ENCODE data around the gene ZNF92.
"Not testable (repeated sequence)": the region's sequence is repeated elsewhere in the genome, so short reads cannot be mapped to it uniquely, and the experiment has no call there.

ZNF92 gene

GRCh38 chr7:65373608-65374351, at the start of gene ZNF92:
TSS of gene ZNF92 (plus strand) at chr7:65373855. CDS start at chr7:65373998, 143 bp downstream.
- peak; percentile 91 for DNase-seq (ENCODE audit: low spot score)

DNA sequence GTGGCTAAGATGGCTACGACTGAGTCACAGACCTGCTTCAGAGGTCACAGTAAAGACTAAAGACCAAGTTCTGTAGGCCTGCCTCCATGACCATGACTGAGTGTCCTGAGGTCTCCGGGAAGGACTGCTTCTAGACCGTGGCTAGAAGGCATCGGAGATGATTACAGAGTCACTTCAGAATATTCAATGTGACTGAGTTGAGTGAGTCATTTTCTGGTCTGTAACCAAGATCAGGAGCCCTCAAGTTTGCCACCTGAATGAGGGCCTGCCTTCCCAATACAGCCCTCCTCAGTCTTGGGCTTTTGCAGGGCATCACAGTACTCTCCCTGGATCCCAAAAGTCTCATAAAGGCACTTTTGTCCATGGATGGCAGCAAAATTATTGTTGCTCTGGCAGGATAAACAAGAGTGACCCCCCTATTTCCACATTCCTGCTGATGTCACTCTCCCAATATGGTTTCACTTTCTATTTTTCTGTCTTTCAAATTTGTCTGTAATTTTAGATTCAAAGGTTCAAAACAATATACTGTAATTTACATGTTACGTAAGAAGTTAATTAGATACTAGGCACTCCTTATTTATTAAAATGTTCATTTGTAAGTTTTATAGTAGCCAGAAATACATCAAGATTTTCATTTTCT, 47.7 kb upstream of the ZNF92 start:
- no peak for DNase-seq (ENCODE audit: low spot score)

DNA sequence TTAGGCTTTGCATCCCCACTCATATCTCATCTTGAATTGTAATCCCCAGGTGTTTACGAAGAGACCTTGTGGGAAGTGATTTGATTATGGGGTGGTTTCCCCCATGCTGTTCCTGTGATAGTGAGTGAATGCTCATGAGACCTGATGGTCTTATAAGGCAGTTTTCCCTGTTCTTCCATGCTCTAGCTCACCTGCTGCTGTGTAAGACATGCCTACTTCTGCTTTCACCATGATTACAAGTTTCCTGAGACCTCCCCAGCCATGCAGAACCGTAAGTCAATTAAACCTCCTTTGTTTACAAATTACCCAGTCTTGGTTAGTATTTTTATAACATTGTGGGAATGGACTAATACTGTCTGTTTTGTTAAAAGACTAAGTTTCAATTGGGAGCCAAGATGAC, 35.3 kb upstream of the ZNF92 start:
- no peak for DNase-seq (ENCODE audit: low spot score)

DNA sequence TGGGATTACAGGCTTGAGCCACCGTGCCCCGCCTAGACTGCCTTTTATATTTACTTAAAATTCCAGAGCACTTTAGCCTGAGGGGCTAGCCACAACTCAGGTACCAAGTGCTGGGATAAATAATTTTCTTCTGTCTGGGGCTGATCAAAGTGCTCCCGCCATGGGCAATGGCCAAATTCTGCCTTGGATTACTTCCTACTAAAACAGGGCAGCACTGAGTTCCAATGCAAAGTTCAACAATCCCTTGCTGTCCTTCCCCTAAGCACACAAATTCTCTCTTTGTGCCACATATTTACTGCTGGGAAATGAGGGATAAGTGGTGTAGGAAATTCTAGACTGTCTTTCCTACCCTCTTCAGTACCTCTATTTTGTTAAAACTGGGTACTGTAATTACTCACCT, 34.4 kb upstream of the ZNF92 start:
- DNase-seq (ENCODE audit: low spot score): no peak

DNA sequence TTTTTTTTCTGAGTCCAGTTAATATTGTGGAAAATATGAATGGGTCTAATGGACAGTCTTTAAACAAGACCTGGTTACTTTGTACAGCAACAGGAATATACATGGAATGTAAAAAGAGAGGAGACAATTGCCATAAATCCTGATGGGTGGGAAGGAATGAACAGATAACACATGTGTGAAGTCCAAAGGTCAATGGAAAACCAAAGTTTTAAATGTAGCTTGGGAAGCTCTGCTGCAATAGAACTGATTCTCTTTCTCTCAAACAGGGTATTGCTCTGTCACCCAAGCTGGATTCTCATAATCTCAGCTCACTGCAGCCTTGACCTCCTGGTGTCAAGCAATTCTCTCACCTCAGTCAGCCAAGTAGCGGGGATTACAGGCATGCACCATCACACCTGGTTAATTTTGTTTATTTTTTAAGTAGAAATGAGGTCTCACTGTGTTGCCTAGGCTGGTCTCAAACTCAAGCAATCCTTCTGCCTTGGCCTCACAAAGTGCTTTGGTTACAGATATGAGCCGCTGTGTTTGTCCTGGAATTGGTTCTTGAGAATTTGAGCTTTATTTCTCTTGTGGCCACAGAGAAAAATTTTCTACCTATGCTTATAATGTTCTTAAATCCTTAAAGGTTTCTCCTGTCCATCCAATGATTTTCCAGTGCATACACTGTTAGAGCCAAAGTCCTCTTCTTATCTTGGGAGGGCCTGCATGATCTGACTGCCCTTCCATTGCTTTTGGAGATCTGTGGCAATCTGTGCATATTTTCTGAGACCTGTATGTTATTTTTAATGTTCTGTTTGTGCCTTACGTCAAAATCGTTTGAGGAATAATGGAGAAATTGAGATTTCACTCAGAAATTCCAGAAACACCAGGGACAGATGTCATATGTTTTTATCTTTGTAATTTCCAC, 30.7 kb upstream of the ZNF92 start:
- no peak for DNase-seq (ENCODE audit: low spot score)

DNA sequence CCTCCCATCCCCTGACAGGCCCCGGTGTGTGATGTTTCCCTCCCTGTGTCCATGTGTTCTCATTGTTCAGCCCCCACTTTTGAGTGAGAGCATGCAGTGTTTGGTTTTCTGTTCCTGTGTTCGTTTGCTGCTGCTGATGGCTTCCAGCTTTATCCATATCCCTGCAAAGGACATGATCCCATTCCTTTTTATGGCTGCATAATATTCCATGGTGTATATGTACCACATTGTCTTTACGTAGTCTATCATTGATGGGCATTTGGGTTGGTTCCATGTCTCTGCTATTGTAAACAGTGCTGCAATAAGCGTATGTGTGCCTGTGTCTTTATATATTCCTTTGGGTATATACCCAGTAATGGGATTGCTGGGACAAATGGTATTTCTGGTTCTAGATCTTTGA, 29.1 kb upstream of the ZNF92 start:
- DNase-seq (ENCODE audit: low spot score): not testable (repeated sequence)

DNA sequence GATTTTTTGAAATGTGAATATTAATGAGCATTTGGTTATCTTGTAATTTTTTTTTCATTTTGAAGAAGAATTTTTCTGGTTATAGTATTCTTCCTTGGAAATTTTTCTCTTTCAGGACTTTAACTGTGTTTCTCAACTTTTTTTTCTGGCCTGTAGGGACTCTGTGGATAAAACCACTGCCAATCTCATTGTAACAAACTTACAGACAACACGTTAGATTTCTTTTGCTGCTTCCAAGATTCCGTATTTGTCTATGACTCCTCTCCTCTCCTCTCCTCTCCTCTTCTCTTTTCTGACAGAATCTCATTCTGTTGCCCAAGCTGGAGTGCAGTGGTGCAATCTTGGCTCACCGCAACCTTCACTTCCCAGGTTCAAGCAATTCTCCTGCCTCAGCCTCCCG, 19.4 kb upstream of the ZNF92 start:
- DNase-seq (ENCODE audit: low spot score): no peak

DNA sequence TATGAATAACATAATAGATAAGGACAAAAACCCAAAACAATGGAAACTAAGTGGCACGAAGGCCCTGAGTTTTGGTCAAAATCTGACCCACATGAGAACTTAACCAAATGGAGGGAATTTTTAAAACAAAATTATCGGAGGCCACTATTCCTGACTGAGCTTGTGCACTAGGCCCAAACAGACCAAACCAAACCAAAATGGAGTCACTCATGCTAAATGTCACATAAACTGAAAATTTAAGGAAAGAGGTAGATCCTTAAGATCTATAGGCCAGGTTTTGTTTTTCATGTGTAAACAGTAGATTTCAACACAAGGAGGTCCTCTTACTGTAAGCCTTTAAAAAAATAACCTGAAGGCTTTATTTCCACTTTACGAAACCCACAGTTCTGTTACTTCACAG, 3.8 kb upstream of the ZNF92 start:
- DNase-seq (ENCODE audit: low spot score): no peak

GRCh38 chr7:65371468-65371867, 2.2 kb upstream of the ZNF92 start:
- DNase-seq (ENCODE audit: low spot score): no peak

GRCh38 chr7:65379318-65379717, 5.7 kb downstream of the ZNF92 start:
- DNase-seq (ENCODE audit: low spot score): no peak

- DNase-seq (ENCODE audit: low spot score): no peak
Measured at GRCh38 chr7:65381742-65382141, 8.1 kb downstream of the ZNF92 start.

DNA sequence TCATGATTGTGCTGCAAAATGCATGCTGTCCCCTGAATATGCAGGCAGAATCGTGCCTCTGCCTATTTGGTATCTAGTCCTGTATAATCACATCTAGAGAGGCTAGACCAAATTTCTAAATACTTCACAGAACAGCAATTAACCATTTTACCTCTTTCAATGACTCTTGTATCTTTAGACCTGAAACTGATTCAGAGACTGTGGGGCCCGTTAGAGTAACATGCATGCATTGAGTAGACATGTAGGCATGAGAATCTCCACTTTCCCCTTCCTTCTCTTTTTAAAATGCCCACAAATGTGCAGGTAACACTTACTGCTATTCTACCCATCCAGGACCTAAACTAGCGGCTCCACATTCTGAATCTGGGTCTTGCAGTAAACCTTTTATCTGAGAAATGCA, 8.8 kb downstream of the ZNF92 start:
- no peak for DNase-seq (ENCODE audit: low spot score)

- DNase-seq (ENCODE audit: low spot score): no peak
Measured at GRCh38 chr7:65387891-65388290, 14.2 kb downstream of the ZNF92 start.

GRCh38 chr7:65390588-65390987, 16.9 kb downstream of the ZNF92 start:
- no peak for DNase-seq (ENCODE audit: low spot score)

DNA sequence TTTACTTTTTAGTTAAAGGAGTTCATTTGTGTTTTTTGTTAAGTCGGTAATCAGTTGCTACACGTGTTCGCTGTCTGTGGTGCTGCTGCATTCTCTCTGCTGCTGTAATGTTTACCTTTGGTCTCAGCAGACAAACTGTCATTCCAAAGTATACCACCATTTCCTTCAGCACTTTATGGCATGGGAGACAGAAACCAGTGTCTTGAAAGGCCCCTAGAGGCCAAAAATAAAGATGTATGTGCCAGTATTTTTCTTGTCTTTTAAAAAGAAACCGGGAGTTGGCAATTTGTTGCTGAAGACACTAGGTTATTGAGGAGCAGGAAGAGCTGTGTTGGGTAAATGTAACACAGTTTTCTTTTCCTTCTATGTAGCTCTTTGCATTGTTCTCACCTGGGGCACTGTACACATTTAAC, 24.1 kb downstream of the ZNF92 start:
- no peak for DNase-seq (ENCODE audit: low spot score)

GRCh38 chr7:65398671-65399070, 25.0 kb downstream of the ZNF92 start:
- not testable (repeated sequence) for DNase-seq (ENCODE audit: low spot score)

DNA sequence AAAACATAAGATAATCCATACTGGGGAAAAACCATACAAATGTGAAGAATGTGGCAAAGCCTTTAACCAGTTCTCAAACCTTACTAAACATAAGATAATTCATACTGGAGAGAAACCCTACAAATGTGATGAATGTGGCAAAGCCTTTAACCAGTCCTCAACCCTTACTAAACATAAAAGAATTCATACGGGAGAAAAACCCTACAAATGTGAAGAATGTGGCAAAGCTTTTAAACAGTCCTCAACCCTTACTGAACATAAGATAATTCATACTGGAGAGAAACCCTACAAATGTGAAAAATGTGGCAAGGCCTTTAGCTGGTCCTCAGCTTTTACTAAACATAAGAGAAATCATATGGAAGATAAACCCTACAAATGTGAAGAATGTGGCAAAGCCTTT, 25.4 kb downstream of the ZNF92 start:
- DNase-seq (ENCODE audit: low spot score): not testable (repeated sequence)

GRCh38 chr7:65404020-65404419, 30.4 kb downstream of the ZNF92 start:
- no peak for DNase-seq (ENCODE audit: low spot score)

GRCh38 chr7:65406706-65407105, 33.1 kb downstream of the ZNF92 start:
- DNase-seq (ENCODE audit: low spot score): not testable (repeated sequence)

DNA sequence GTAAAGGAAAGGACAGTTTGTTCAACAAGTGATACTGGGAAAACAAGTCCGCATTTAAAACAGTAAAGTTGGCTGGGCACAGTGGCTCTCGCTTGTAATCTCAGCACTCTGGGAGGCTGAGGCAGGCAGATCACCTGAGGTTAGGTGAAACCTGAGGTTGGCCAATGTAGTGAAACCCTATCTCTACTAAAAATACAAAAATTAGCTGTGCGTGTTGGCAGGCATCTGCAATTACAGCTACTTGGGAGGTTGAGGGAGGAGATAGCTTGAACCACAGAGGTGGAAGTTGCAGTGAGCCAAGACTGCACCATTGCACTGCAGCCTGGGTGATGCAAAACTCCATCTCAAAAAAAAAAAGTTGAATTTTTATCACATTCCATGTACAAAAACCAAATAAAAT, 35.7 kb downstream of the ZNF92 start:
- DNase-seq (ENCODE audit: low spot score): no peak

GRCh38 chr7:65411249-65411648, 37.6 kb downstream of the ZNF92 start:
- DNase-seq (ENCODE audit: low spot score): no peak

GRCh38 chr7:65422670-65423069, 49.0 kb downstream of the ZNF92 start:
- no peak for DNase-seq (ENCODE audit: low spot score)

GRCh38 chr7:65423286-65423685, 49.6 kb downstream of the ZNF92 start:
- not testable (repeated sequence) for DNase-seq (ENCODE audit: low spot score)

All from hematopoietic multipotent progenitor cell treated with erythropoietin and hydrocortisone succinate and interleukin-3 and kit ligand, for 17 days (in vitro differentiated cells).